GM12878 (cell line): ENCODE results near the gene DESI1.

Experiments used
- NFIC ChIP-seq: IDR thresholded peaks from 2 replicates; pipeline ENCODE4 v1.6.1; 2012; ENCODE audit warnings: low read depth, mild to moderate bottlenecking, inconsistent platforms, low read length, moderate library complexity
- SIN3A ChIP-seq: IDR thresholded peaks from 2 replicates; pipeline ENCODE4 v1.6.1; 2012; ENCODE audit warnings: low read depth, low read length, improper control_type of control experiment
- ZNF274 ChIP-seq: IDR thresholded peaks from one replicate; pipeline ENCODE4 v1.8.0; 2011; ENCODE audit not compliant: insufficient read length, insufficient read depth

DNA sequence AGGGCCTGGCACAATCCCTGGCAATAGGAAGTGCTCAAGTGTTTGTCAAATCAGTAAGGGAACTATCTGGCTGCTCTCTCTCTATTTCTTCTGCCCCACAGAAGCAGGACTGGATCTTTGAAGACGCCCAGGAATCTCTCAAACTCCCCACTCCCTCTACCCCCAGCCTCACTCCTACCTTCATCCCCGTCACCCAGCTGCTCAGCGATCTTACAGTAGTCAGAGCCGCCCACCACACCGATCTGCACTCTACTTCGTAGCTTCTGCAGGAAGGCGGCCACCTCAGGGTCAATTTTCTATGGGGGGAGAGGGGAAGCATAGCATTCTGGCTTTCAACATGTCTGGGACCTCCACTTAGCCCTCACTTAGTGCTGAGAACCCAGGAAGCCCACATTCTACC, 34.9 kb downstream of the DESI1 start:
- TF ChIP-seq NFIC (no peak), SIN3A (no peak), ZNF274 (no peak)
